CD4-positive, alpha-beta T cell treated with Interleukin-21 for 1 hour (primary cell): ENCODE data around the gene BAZ2A.
A peak's percentile ranks its signal among the peaks of the same experiment; 100 is the strongest.
"Not testable (repeated sequence)": the region's sequence is repeated elsewhere in the genome, so short reads cannot be mapped to it uniquely, and the experiment has no call there.

Source experiments
- DNase-seq: peaks from one replicate; pipeline ENCODE4 v3.0.0-alpha.2; 2020

Gene BAZ2A

DNA sequence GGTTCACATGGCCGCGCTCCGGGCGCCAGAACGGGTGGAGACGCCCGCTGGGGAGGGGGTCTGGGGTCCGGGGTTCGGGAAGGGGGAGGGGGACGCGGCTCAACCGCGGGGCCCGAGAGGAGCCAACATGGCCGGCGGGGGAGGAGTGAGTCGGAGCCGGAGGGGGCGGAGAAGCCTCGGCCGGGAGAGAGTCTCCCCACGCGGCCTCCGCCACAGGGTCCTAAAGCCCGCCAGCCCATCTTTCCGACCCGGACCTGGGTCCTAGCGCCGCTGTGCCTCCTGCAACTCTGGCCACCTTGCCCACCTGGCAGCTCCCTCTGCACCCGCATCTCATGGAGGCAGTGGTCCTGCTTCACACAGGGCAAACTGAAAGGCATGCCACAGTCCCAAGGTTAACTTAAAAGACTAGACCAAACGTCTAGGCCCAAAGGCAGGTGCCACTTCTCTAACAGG lies at the start of gene BAZ2A:
BAZ2A (minus strand) TSS at position 147 of the 453 bp plus-strand sequence. CDS start 12,796 bp downstream, outside the sequence.
- peak; percentile 86 for DNase-seq

GRCh38 chr12:56678852-56679251 lies 48.7 kb upstream of the BAZ2A start:
- DNase-seq: no peak

DNA sequence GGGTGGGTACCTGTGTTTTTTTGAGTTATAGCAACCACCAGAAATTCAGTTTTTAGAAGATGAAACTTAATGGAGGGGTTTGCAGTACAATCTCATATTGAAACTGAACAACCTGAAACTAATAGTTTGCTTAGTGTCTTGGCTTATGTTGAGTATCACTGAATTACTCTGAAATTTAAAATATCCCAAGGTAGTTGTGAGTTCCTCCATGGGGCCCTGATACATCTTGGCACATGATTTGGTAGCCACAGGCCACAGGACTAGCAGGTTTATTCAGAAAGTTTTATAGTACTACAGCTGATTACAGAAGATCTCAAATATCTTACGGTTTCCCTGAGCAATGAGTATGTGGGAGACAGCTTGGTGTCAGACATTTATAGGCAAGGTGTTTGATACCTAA lies 47.6 kb upstream of the BAZ2A start:
- DNase-seq: no peak

DNA sequence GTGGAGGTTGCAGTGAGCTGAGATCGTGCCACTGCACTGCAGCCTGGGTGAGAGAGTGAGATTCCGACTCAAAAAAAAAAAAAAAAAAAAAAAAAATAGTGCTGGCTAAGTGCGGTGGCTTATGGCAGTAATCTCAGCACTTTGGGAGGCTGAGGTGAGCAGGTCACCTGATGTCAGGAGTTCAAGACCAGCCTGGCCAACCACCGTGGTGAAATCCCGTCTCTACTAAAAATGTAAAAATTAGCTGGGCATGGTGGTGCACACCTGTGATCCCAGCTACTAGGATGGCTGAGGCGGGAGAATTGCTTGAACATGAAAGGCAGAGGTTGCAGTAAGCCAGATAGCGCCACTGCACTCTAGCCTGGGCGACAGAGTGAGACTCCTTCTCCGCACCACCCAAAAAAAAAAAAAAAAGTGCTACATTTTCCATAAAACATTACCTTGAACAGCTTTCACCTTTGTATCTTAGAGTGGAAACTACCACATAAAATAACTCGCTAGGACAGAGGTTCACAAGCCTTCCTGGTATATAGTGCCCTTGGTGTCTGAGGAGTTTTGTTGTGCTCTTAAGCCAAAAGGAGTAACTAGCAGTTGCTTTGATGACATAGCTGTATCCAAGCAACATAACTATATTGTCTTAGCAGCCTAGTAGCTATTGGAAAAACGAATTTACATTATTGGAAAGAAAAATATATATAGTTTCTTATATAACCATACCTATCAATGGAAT lies 46.9 kb upstream of the BAZ2A start:
- no peak for DNase-seq

- DNase-seq: no peak
Measured at GRCh38 chr12:56671608-56672007, 41.5 kb upstream of the BAZ2A start.

DNA sequence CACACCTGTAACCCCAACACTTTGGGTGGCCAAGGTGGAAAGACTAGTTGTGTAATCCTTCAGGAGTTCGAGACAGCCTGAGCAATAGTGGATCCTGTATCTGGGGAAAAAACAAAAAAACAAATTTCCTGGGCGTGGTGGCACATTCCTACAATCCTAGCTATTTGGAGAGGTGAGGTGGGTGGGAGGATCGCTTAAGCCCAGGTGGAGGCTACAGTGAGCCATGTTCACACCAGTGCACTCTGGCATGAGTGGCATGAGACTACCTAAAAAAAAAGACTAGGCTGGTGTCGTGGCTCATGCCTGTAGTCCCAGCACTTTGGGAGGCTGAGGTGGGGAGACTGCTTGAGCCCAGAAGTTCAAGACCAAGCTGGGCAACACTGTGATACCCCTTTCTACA lies 40.7 kb upstream of the BAZ2A start:
- no peak for DNase-seq

DNA sequence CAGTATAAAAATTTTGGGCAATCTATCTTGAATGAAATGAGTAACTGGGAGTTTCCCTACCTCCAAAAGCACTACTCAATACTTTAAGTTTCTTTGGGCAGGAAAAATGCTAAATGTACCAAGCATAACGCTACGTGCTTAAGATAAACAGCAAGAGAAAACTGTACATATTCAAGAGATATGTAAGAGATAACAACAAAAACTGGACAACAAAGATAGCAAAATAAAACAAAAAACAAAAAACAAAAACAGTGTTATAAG lies 38.0 kb upstream of the BAZ2A start:
- no peak for DNase-seq

DNA sequence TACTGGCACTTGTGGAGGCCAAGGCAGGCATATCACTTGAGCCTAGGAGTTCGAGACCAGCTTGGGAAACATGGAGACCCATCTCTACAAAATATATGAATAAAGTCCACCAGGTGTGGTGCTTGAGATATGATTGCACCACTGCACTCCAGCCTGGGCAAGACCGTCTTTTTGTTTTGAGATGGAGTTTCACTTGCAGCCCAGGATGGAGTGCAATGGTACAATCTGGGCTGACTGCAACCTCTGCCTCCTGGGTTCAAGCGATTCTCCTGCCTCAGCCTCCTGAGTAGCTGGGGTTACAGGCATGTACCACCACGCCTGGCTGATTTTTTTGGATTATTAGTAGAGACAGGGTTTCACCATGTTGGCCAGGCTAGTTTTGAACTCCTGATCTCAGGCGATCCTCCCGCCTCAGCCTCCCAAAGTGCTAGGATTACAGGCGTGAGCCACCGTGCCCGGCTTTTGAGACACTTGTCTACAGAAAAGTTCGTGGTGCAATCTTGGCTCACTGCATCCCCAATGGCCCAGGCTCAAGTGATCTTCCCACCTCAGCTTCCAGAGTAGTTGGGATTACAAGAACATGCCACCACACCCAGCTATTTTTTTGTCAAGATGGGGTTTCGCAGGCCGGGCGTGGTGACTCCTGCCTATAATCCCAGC lies 32.0 kb upstream of the BAZ2A start:
- DNase-seq: no peak

DNA sequence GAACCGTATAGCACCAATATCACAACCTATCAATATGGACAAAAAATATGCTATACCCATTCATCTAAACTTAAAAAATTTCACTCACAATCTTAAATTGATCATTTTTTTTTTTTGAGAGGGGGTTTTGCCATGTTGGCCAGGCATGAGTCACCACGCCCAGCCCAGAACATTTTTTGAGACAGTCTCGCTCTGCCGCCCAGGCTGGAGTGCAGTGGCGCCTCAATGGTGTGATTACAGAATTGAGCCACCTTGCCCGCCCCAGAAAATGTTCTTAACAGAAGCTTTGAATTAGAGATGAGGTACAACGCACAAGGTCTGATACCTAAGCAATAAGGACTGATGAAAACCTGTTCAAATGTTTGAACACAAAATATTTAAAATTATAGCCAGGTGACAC lies 31.4 kb upstream of the BAZ2A start:
- DNase-seq: no peak

DNA sequence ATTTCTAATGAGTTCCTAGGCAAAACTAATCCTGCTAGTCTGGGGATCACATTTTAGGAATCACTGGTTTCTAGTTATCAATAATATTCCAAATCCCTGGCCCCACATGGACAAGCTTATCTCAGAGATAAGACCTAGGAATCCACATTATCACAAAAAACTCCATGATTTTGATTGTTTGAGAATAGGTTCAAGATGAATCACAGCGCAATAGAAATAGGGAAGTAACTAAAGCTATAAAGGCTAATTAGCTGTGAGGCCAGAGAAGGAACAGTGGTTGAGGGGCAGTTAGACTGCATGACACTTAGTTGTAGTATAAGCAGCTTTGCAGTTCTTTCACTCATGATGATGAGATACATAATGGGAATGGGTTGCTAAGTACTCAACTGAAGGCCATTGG lies 28.8 kb upstream of the BAZ2A start:
- DNase-seq: no peak

DNA sequence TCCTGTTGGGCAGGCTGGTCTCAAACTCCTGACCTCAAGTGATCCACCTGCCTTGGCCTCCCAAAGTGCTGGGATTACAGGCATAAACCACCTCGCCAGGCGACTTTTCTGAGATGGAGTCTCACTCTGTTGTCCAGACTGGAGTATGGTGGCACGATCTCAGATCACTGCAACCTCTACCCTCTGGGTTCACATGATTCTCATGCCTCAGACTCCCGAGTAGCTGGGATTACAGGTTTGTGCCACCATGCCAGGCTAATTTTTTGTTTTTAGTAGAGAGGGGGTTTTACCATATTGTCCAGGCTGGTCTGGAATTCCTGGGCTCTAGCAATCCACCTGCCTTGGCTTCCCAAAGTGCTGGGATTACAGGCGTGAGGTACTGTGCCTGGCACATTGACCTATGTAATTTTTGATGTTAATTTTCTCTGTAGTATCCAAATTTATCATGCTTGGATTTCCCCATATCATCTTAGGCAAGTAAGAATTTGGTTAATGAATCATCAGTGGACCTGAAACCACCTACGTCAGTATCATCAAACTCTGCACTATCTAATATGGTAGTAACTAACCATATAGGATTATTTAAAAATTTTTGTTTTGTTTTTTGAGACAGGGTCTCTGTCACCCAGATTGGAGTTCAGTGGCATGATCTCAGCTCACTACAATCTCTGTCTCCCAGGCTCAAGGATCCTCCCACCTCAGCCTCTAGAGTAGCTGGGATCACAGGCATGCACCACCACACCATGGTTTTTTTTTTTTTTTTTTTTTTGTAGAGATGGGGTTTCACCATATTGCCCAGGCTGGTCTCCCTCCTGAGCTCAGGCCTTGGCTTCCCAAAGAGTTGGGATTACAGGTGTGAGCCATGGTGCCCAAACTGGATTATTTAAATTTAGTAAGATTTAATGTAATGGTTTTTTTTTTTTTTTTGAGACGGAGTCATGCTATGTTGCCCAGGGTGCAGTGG lies 27.6 kb upstream of the BAZ2A start:
- DNase-seq: no peak

- DNase-seq: not testable (repeated sequence)
Measured at GRCh38 chr12:56653781-56654180, 23.7 kb upstream of the BAZ2A start.

DNA sequence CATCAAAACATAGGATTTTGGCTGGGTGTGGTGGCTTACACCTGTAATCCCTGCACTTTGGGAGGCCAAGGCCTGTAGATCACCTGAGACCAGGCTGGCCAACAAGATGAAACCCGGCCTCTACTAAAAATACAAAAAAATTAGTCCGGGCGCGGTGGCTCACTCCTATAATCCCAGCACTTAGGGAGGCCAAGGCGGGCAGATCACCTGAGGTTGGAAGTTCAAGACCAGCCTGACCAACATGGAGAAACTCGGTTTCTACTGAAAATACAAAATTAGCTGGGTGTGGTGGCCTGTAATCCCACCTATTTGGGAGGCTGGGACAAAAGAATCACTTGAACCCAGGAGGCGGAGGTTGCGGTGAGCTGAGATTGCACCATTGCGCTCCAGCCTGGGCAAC lies 17.9 kb upstream of the BAZ2A start:
- not testable (repeated sequence) for DNase-seq

DNA sequence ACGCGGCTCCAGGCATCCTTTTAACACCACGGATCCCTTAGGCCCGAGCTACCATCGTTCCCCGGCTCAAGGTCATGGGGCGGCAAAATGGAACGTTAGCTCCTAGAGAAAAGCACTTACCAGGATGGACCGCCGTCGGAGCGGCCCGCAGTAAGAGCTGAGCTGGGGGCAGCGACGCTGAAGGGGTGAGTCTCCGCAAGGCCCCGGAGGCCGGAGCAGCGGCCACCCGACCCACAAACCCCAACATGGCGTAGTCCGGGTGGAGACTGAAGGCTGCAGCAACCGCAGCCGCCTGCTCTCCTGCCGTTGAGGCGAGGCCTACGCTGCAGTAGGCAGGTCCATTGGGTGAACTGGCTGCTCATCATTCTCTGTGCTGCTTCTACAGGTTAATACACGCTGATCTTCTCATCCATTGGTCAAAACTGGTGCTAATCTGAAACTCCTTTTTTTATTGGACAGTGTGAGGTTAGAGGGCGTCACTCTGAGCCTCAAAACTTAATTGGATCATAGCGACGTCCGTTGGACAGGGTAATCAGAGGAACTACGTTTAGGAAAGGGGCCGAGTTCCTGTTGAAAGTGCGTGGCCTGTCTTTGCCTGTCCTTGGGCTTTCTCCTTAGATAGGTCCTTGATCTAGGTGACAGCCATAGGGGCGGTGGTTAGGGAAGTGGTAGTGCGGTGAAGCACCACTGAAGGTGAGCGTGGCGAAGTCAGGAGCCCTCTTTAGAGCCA lies 15.8 kb upstream of the BAZ2A start, which contains the start of gene ATP5F1B:
ATP5F1B (minus strand) TSS at position 268 of the 730 bp plus-strand sequence; CDS start at position 247, 21 bp downstream.
- DNase-seq: peak; percentile 98

DNA sequence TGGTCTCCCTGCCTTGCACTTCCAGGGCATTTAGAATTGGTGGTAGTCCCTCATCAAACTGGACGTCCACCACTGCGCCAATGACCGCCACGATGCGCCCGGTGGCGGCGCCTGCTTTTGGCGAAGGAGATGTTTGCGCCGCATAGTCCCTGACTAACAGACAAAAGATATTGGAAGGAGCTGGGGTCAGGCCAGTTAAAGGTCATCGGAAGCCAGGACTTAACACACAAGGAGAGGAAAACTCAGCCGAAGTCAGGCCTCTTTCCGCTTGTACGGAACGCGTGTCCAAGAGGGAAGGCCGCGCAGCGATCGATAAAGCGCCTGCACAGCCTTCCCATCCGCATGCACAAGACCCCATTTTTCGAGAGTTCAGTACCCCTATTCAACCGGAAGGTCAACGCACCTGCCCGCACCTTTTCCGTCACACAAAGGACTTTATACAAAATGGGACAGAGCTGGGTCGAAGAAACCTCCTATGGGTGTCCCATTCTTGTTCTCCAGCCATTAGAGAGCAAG lies 15.1 kb upstream of the BAZ2A start:
- DNase-seq: no peak

GRCh38 chr12:56644654-56645053 lies 14.5 kb upstream of the BAZ2A start:
- no peak for DNase-seq

GRCh38 chr12:56641219-56641618 lies 11.1 kb upstream of the BAZ2A start:
- no peak for DNase-seq

DNA sequence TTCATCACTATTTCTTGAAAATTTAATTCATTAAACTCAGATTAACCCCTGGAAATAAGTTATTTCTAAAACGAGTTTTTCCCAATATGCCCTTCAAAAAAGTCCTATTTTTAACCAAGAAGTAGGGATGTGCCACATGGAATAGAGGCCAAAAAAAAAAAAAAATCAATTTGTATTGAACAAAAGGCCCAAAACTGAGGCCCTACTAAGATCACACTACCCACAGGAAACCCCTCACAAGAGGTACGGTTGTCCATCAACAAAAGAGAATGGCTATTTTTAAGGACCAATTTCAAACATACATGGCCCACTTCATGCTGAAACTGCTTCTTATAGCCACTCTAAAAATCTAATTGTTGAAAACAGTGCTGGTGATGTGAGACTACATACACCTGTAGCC lies 7.5 kb upstream of the BAZ2A start:
- no peak for DNase-seq

- peak; percentile 96 for DNase-seq
Measured at GRCh38 chr12:56636675-56637540, 6.8 kb upstream of the BAZ2A start.

DNA sequence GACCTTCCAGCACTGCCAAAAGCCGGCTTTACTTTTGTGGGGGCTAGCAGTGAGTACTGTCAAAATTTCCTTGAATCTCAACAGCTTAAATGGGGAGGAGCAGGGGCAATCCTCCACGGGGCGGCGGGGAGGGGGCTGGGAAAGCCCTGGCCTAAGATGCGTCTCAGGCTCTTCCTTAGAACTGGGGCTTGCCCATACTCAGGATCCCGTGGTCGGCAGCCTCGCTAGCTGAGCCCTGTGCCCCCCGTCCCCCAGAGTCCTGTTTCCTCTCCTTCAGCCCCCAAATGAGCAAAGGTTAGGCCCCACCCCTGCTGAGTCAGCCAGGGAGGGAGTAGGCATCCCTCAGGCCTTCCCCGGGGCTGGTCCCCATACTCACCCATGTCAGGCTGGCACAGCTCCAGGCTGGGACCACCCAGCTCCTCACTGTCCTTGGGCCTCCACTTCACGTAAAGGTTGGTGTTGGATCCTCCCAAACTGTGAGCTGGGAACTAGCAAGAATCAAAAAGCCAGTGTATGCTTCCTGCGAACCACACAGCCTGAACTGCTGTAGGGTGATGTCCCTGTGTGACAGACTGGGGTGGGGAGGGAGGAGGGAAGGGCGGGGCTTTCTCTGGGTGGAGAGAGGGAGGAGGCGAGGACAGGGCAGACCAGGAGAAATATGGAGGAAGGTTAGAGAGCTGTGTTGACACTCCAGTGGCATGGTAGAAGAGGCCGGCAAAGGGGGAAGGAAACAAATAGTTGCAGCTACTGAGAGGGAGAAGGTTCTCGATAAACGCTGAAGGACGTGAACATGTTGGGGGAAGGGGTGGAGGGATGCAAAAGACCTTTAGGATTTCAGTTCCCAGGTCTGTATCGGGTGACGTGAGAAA lies 5.9 kb upstream of the BAZ2A start:
- peak; percentile 87 for DNase-seq
